ENCODE data around the gene RAB11FIP4.

The RAB11FIP4 gene

GRCh38 chr17:31433811-31434726 is 42.6 kb downstream of the RAB11FIP4 start:
- no peak for DNase-seq

GRCh38 chr17:31434727-31435050 is 43.2 kb downstream of the RAB11FIP4 start:
- no peak for DNase-seq

GRCh38 chr17:31435581-31435980 is 44.1 kb downstream of the RAB11FIP4 start:
- DNase-seq = no peak

- no peak for DNase-seq
Measured at GRCh38 chr17:31437720-31438400, 46.4 kb downstream of the RAB11FIP4 start.

GRCh38 chr17:31439716-31440115 is 48.2 kb downstream of the RAB11FIP4 start:
- DNase-seq = no peak

- DNase-seq = no peak
Measured at GRCh38 chr17:31442276-31442675, 50.8 kb downstream of the RAB11FIP4 start.

- DNase-seq = peak; percentile 37
Measured at GRCh38 chr17:31442856-31443255, 51.4 kb downstream of the RAB11FIP4 start.

- no peak for DNase-seq
Measured at GRCh38 chr17:31443386-31443785, 51.9 kb downstream of the RAB11FIP4 start.

- DNase-seq = no peak
Measured at GRCh38 chr17:31444026-31444425, 52.6 kb downstream of the RAB11FIP4 start.

GRCh38 chr17:31446195-31446967 is 54.9 kb downstream of the RAB11FIP4 start:
- no peak for DNase-seq

GRCh38 chr17:31448467-31449077 is 57.1 kb downstream of the RAB11FIP4 start:
- peak; percentile 31 for DNase-seq

GRCh38 chr17:31449111-31449510 is 57.6 kb downstream of the RAB11FIP4 start:
- DNase-seq = no peak

GRCh38 chr17:31449746-31450145 is 58.3 kb downstream of the RAB11FIP4 start:
- no peak for DNase-seq

- DNase-seq = no peak
Measured at GRCh38 chr17:31452101-31452500, 60.6 kb downstream of the RAB11FIP4 start.

- DNase-seq = no peak
Measured at GRCh38 chr17:31452561-31453110, 61.2 kb downstream of the RAB11FIP4 start.

GRCh38 chr17:31453896-31454295 is 62.4 kb downstream of the RAB11FIP4 start:
- DNase-seq = no peak

- DNase-seq = no peak
Measured at GRCh38 chr17:31456814-31457213, 65.3 kb downstream of the RAB11FIP4 start.

GRCh38 chr17:31457391-31458234 is 66.1 kb downstream of the RAB11FIP4 start:
- DNase-seq = no peak

GRCh38 chr17:31458829-31459228 is 67.4 kb downstream of the RAB11FIP4 start:
- DNase-seq = no peak

- DNase-seq = no peak
Measured at GRCh38 chr17:31459716-31460115, 68.2 kb downstream of the RAB11FIP4 start.

GRCh38 chr17:31460226-31460721 is 68.8 kb downstream of the RAB11FIP4 start:
- DNase-seq = no peak
